PC-3 (cell line): Measurements from ENCODE around the gene ADGRG6. TPM values are rescaled to one million over a fixed set of nuclear protein-coding genes. Genes with fewer than 3 reads are reported as not detected.

Experiments
- ATAC-seq: fragments of 200-7000 bp; cut with Tn5 transposase; 2 replicates; pipeline ENCODE4 v1.9.1; 2020; ENCODE audit warnings: mild to moderate bottlenecking, moderate library complexity
- Bru-seq: library from RNA; stranded (reverse); fragments of 400-500 nt; gene quantifications from one replicate; lab custom pipeline; 2021; lab: Mats Ljungman, UMichigan
- BruChase-seq, 2 experiments: library from RNA; stranded (reverse); fragments of 400-500 nt; gene quantifications; one replicate each; lab custom pipeline; 2021; lab: Mats Ljungman, UMichigan
- BruUV-seq: library from RNA; stranded (reverse); fragments of 400-500 nt; replicated peaks from 2 replicates; lab custom pipeline; 2021; lab: Mats Ljungman, UMichigan
- CTCF ChIA-PET: fragments of 300-600 bp; sonication (Branson Sonifier 250); formaldehyde crosslinking; loops from one replicate; lab custom pipeline; 2022; ENCODE audit warnings: antibody characterized with exemption; lab: Charles Lee
- POLR2A ChIA-PET: fragments of 300-600 bp; sonication (Branson Sonifier 250); formaldehyde crosslinking; loops from one replicate; lab custom pipeline; 2022; ENCODE audit warnings: antibody characterized with exemption; ENCODE audit not compliant: unreplicated experiment; lab: Charles Lee
- DNase-seq: peaks from one replicate; pipeline ENCODE4 v3.0.0-alpha.2; 2015
- H2AFZ ChIP-seq: fragments of 300-600 bp; sonication (generic); 2 replicates; pipeline ENCODE4 v1.6.0; 2016; ENCODE audit warnings: antibody characterized with exemption, low read length
- H3F3A ChIP-seq: fragments of 300-600 bp; sonication (generic); one replicate; pipeline ENCODE4 v1.6.0; 2017; ENCODE audit warnings: antibody characterized with exemption, low read length, control low read depth, mild to moderate bottlenecking; ENCODE audit not compliant: unreplicated experiment
- H3K27ac ChIP-seq: fragments of 300-600 bp; sonication (generic); 2 replicates; pipeline ENCODE4 v1.5.1; 2016; ENCODE audit warnings: mild to moderate bottlenecking, low read length
- H3K27me3 ChIP-seq: fragments of 300-600 bp; sonication (generic); 2 replicates; pipeline ENCODE4 v1.6.1; 2016; ENCODE audit warnings: low read length, mixed read lengths
- H3K36me3 ChIP-seq: fragments of 300-600 bp; sonication (generic); 2 replicates; pipeline ENCODE4 v1.6.1; 2016; ENCODE audit warnings: low read depth, mixed run types, low read length, mixed read lengths
- H3K4me1 ChIP-seq: fragments of 300-600 bp; sonication (generic); 2 replicates; pipeline ENCODE4 v1.5.1; 2016; ENCODE audit warnings: low read length; ENCODE audit not compliant: insufficient read depth
- H3K4me2 ChIP-seq: fragments of 300-600 bp; sonication (generic); 2 replicates; pipeline ENCODE4 v1.6.0; 2016; ENCODE audit warnings: low read length
- H3K4me3 ChIP-seq: fragments of 300-600 bp; sonication (generic); 2 replicates; pipeline ENCODE4 v1.5.1; 2016; ENCODE audit warnings: mild to moderate bottlenecking, low read length, mixed read lengths
- H3K79me2 ChIP-seq: fragments of 300-600 bp; sonication (generic); 2 replicates; pipeline ENCODE4 v1.6.1; 2017; ENCODE audit warnings: low read length, mixed read lengths
- H3K9ac ChIP-seq: fragments of 300-600 bp; sonication (generic); 2 replicates; pipeline ENCODE4 v1.6.0; 2016; ENCODE audit warnings: mild to moderate bottlenecking, low read length
- H3K9me2 ChIP-seq: fragments of 300-600 bp; sonication (generic); replicated peaks from 2 replicates; pipeline ENCODE4 v1.6.1; 2016; ENCODE audit warnings: mixed run types, low read length, mixed read lengths
- H3K9me3 ChIP-seq: fragments of 300-600 bp; sonication (generic); 2 replicates; pipeline ENCODE4 v1.6.1; 2016; ENCODE audit warnings: low read length, mixed read lengths
- H4K20me1 ChIP-seq: fragments of 300-600 bp; sonication (generic); 2 replicates; pipeline ENCODE4 v1.6.1; 2016; ENCODE audit warnings: low read length, mixed read lengths
- CTCF ChIP-seq: fragments of 300-600 bp; sonication (generic); conservative IDR thresholded peaks from 2 replicates; pipeline ENCODE4 v1.5.1; 2017; ENCODE audit warnings: antibody characterized with exemption, low read depth, mild to moderate bottlenecking, low read length
- EZH2 ChIP-seq: fragments of 300-600 bp; sonication (generic); IDR thresholded peaks from one replicate; pipeline ENCODE4 v1.6.1; 2017; ENCODE audit warnings: antibody characterized with exemption, mild to moderate bottlenecking, low read length; ENCODE audit not compliant: unreplicated experiment
- EZH2phosphoT487 ChIP-seq: fragments of 300-600 bp; sonication (generic); IDR thresholded peaks from 2 replicates; pipeline ENCODE4 v1.6.1; 2018; ENCODE audit warnings: mild to moderate bottlenecking, antibody characterized with exemption, low read length, borderline replicate concordance
- intact Hi-C: fragments of 100-400 bp; cut with micrococcal nuclease; formaldehyde crosslinking; loops from 2 replicates; pipeline ENCODE4 v1.9.0; 2023
- long read RNA-seq: library from polyadenylated mRNA; unstranded; transcript quantifications from one replicate; pipeline ENCODE4 v2.0.0, GENCODE V29; 2021; ENCODE audit not compliant: unreplicated experiment
- total RNA-seq: library from RNA; depleted of rRNA; stranded (reverse); fragments of >200 nt; gene quantifications from 2 replicates; pipeline ENCODE4 v1.2.3, GENCODE V29; 2014; rRNA removed

The ADGRG6 gene
- 50.4 and 73.2 TPM in 2 replicates for total RNA-seq
- Bru-seq, nascent RNA, result percentile 93 among the genes with signal in this experiment
- BruChase-seq, experiment 1, labeled RNA remaining after a 6-hour chase, result percentile 76 among the genes with signal in this experiment
- BruChase-seq, experiment 2, labeled RNA remaining after a 2-hour chase, result percentile 85 among the genes with signal in this experiment
- long read RNA-seq, full-length matches to known transcripts, result 22 of 111 reads
- long read RNA-seq, partial matches to known transcripts, result 41 of 111 reads
- long read RNA-seq, other reads (novel, unspliced or antisense), result 48 of 111 reads

- peaks cover 56% of the 10 kb centered on the region for H3K79me2 ChIP-seq
- H3K9me3 ChIP-seq, result no peaks in the 10 kb centered on the region
- peak within 1 kb of the TSS; percentile 32; the same call in 1 of the 2 replicates for H2AFZ ChIP-seq
- peak within 1 kb of the TSS; percentile 96 for H3K9ac ChIP-seq
- ChIA-PET CTCF (interaction anchor here (0.8 to 0.9 kb wide), 2 partner anchors 74 to 86 kb away, joined by 3 to 4 read pairs; no protein-coding TSS in a partner anchor), POLR2A (interaction anchor here (0.7 to 1.0 kb wide), 3 partner anchors 71 to 105 kb away, joined by 3 to 12 read pairs (median 5); no protein-coding TSS in a partner anchor)
- H3K9me2 ChIP-seq, result no peaks in the 10 kb centered on the region
- H3K4me3 ChIP-seq, result peak within 1 kb of the TSS; percentile 88
- H3K4me2 ChIP-seq, result peak within 1 kb of the TSS; percentile 90
- peaks cover 48% of the 10 kb centered on the region for H3K4me1 ChIP-seq
- H3K27me3 ChIP-seq, result no peaks in the 10 kb centered on the region
- TF ChIP-seq CTCF, result peak; percentile 24; the same call in 1 of the 2 replicates
- no peak for TF ChIP-seq EZH2
- BruUV-seq, result no TSS peak
- no peaks in the 10 kb centered on the region for H3K36me3 ChIP-seq
- intact Hi-C loops, result loop anchor here (1.0 to 5.0 kb wide), 3 partner anchors 73 to 155 kb away; partner anchors contain the start of genes NMBR and VTA1
- no peaks in the 10 kb centered on the region for H4K20me1 ChIP-seq
- H3K27ac ChIP-seq, result peak within 1 kb of the TSS; percentile 96
- H3F3A ChIP-seq, result peaks cover 6% of the 10 kb centered on the region
- ATAC-seq, result peak; percentile 52
- DNase-seq, result peak; percentile 66
These were observed at the start of gene ADGRG6 for GRCh38 chr6:142301651-142302391. TSS of gene ADGRG6 (plus strand) at chr6:142302007. CDS start at chr6:142302330, 323 bp downstream.

GRCh38 chr6:142254513-142254912 is 47.3 kb upstream of the ADGRG6 start:
- ChIA-PET POLR2A (no interaction called here), CTCF (no interaction called here)
- intact Hi-C loops, result no loop called here
- Histone ChIP-seq H3K4me3 (no peak overlapping the region), H3K9ac (no peak overlapping the region), H3K79me2 (no peaks in the 10 kb centered on the region), H3K4me2 (no peak overlapping the region), H2AFZ (no peak overlapping the region), H3K27me3 (no peaks in the 10 kb centered on the region), H3K4me1 (no peaks in the 10 kb centered on the region), H3K9me3 (no peaks in the 10 kb centered on the region), H4K20me1 (no peaks in the 10 kb centered on the region), H3K9me2 (no peaks in the 10 kb centered on the region), H3K27ac (no peak overlapping the region), H3K36me3 (no peaks in the 10 kb centered on the region), H3F3A (no peaks in the 10 kb centered on the region)
- no peak for DNase-seq
- TF ChIP-seq EZH2phosphoT487 (no peak), EZH2 (no peak), CTCF (no peak)
- BruUV-seq, result no TSS peak
- no peak for ATAC-seq
